NCI-H2107 treated with DMSO at 0.1 percent for 48 hours (cell line): ENCODE data around the gene ACBD3.
"Not testable (repeated sequence)": the region's sequence is repeated elsewhere in the genome, so short reads cannot be mapped to it uniquely, and the experiment has no call there.

Experiments
- DNase-seq: peaks from one replicate; lab custom pipeline; 2025; ENCODE audit not compliant: unreplicated experiment; lab: John Stamatoyannopoulos, UW

ACBD3 gene

DNA sequence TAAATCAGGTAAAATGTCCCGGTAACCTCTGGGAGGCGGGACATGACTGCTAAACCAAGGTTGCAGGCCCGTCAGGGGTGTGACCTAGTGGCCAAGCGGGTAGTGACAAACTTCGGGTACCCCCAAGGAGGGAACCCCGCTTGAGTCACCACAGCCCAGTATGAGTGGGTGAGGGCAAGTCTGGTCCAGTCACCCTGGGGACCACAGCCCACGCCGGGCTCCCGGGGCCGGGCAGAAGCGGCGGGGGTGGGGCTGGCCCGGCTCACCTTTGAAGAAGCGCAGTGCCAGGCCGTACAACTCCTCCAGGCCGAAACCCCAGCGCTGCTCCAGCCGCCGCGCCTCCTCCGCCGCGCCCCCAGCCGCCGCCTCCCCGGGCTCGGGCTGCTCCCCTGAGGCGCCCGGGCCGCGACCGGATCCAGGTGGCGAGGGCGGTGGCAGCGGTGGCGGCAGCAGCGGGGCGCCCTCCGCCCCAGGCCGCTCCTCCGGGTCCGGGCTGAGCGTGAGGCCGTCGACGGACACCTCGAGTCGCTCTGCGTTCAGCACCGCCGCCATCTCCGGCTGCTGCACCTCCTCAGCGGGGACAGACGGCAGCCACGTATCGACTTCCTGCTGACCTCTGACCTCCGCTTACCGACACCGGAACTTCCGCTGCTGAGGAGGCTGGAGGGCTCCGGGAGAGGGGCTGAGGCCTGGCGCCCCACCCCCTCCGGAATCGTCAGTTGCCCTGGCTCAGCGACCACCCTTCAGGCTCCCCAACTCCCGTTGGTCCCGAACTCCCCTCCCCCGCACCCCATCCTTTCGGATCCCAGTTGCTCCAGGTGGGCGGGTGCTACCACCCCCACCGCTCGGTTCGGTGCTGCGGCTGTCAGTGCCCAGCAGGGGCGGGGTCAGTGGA lies at the start of gene ACBD3:
ACBD3 (minus strand) TSS at position 618 of the 895 bp plus-strand sequence; CDS start at position 552, 66 bp downstream.
- DNase-seq: peak; percentile 62

DNA sequence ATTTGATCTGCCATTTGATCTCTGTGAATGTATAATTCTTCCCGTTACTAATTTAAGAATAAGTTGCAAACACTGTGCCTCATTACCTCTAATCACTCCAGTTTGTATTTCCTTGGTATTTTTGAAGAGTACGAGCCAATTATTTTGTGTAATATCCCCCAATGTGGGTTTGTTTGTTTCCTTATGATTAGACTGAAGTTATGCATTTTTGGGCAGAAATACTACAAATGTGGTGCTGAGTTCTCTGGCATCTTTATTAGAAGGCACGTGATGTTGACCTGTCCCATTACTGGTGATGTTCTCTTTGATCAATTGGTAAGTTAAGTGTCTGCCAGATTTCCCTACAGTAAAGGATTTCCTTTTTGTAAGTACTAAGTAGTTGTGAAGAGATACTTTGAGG lies 47.3 kb upstream of the ACBD3 start:
- DNase-seq: no peak

DNA sequence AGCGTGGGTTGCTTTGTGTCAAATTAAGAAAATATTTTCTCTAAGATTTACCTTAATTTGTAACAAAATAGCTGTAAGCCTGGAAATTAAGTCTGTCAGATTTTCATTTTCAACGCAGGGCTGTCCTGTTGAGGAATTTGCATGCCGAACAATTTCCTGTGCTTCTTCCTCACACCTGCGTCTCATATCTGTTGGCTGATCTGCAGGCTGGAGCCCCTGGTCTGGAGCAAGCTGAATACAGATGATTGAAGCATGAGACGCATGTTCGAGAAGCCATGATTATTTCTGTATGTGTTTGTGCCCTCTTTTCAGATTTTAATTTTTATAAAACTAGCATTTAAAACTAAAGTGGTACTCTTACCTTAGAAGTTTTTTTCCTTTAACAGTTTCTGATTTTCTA lies 46.8 kb upstream of the ACBD3 start:
- no peak for DNase-seq

DNA sequence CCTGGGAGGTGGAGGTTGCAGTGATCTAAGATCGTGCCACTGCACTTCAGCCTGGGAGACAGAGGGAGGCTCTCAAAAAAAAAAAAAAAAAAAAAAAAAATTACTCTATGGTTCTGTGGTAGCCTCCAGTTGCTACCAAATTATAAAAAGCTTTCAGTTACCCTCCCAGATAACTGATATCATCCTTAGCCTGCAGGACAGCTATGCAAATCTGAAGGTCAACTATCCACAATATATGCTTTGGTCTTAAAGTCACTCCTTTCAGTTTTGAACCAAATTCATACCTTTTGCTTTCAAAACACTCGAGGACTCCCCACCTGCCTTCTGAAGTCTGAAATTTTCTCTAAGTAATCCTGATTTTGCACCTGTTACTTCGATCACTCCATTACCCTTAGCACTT lies 40.1 kb upstream of the ACBD3 start:
- no peak for DNase-seq

DNA sequence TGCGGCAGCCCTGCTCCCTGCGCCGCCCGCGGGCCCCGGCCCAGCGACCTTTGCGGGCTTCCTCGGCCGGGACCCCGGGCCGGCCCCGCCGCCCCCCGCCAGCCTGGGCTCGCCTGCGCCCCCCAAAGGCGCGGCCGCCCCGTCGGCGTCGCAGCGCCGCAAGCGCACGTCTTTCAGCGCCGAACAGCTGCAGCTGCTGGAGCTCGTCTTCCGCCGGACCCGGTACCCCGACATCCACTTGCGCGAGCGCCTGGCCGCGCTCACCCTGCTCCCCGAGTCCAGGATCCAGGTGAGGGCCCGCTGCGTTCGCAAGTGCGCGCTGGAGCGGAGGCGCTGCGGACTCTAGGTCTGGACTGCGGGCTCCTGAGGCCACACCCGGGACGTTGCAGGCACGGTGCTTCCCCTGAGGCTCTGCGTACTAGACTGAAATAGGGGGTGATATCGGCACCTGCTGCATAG lies 37.3 kb upstream of the ACBD3 start:
- DNase-seq: no peak

DNA sequence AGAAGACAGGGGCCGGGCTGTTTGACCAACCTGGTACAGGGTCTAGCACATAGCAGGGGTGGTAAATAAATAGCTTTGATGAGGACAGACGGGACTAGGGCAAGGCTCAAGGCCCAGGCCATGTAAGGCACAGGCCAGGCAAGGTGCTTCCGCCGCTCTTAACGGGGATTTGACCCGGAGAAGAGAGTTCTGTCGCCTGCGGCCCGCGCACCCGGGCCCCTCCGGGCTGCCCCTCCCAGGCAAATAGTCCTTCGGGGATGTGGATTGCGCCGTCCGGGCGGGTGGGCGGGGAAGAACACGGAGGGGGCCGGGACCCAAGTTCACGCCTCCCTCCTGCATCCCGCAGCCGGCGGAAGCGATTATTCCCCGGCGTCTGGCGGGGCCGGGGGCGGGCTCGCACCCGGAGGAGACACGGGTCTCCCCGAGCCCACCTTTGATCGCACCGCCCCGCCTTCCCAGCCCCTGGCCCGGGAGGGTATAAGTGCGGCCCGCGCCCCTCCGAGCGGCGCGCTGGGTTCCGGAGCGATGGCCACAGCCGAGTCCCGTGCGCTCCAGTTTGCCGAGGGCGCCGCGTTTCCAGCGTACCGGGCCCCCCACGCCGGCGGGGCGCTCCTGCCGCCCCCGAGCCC lies 36.7 kb upstream of the ACBD3 start, which contains the start of gene MIXL1:
MIXL1 (plus strand) TSS at position 508 of the 629 bp plus-strand sequence; CDS start at position 526, 18 bp downstream.
- DNase-seq: no peak

DNA sequence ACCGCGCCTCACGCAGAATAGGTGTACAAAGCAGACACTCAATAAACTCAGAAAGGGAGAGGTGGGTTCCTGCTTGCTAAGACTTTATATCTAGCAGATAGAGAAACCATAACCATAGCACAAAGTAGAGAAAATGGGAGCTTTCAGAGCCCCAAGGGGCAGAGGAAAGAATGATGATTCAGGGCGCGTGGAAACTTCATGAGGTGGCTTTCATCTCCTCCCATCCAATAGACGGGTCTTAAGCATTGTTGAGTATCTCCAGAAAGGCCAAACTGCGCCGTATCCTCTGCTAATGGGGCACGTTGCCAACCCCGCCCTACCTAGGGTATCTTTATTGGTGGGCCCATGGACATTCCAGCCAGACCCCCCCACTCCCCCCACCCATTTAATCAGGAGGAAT lies 36.1 kb upstream of the ACBD3 start:
- no peak for DNase-seq

DNA sequence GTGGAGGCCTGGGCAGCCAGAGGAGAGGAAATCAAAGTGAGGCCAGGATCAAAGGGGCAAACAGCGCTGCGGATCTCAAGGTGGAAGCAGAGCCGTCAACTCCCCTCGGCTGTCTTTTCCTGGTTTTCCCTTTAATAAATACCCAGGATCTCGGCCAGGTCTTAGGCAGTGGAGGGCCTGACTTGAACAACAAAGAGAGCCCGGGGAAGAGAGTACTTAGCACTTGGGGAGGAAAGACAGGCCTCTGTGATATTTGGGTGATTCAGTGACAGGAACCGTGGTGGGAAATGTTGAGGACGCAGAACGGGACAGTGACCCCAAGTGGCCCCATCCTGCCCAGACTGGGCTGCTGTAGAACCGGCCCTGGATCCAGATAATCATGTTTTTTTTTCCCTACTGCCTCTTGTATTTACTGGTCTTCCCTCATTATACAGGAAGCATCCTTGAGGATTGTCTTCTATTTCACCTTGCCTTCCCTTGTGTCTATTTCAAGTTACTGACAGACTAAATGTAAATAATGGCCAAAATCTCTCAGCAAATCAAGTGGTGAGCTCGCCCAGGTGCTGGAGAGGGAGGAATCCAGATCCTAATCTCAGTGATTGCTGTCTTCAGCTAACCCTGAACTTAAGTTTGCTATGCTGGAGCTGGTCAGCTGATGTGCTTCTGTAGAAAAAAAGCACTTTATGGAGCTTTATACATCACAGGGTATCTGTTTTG lies 34.1 kb upstream of the ACBD3 start:
- no peak for DNase-seq

DNA sequence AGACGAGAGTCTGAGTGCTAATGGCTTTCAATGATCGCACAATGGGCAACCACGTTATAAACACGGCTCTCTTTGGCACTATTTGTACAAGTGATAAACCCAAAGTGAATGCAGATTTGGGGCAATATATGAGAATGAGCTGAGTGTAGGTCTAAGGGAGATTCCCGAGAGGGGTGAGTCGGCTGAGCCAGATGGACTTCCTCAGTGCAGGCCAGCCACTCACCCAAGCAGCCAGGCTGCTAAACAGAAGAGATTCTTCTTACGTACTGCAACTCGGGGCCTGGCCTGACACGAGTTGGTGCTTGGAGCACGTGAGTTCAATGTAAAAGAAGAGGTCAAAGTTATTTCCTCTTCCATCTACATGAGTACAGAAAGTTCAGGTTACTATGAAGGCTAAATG lies 30.7 kb upstream of the ACBD3 start:
- no peak for DNase-seq

DNA sequence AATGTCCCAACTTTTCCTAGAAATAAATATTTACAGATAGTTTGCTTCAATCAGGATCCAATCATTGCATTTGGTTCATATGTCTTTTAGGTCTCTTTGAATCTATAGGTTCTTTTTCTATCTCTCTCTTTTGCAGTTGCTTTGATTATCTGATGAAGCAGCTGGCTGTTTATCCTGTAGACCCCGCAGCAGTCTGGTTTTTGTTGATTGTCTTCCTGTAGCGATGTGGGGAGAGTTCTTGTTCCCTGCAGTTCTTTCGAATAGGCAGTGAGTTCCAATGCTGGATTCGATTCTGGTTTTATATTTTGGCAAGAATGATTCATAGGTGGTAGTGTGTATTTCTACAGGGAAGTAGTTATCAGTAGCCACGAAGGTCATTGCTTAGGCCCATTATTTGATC lies 29.5 kb upstream of the ACBD3 start:
- no peak for DNase-seq

DNA sequence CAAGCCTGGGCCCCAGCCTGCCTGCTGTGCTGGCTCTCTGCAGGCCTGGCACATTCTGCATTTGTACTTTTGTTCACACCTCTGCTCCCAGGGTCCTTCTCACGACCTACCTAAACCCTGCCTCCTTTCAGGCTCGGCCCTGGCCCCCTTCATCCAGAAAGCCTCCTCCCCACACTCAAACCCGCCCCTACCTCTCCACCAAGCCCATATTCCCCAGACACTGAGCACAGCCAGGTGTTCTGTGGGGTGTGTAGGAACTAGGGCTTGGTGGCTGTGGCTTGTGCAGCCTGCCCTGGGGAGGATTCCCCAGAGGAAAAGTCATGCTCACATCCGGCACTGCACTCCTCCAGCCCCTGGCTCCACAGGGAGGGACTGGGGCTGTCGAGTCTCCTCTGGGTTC lies 28.7 kb upstream of the ACBD3 start:
- no peak for DNase-seq

DNA sequence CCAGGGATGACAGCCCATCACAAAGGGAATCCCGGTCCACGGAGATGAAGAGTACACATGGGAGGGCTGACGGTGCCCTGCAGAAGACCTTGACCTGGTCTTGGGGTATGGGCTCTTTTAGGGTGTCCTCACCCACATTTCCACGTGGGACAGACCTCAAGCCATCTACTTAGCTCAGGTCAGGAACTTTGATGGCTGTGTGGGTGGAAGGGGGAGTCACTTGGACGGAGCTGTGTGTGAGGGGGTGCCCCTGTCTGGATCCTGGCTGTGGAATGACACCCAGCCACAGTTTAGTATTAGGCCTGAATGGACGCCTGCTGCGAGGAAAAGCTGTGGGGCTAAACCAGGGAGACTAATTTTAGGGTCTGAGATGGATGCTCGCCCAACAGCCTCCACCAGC lies 26.0 kb upstream of the ACBD3 start:
- no peak for DNase-seq

DNA sequence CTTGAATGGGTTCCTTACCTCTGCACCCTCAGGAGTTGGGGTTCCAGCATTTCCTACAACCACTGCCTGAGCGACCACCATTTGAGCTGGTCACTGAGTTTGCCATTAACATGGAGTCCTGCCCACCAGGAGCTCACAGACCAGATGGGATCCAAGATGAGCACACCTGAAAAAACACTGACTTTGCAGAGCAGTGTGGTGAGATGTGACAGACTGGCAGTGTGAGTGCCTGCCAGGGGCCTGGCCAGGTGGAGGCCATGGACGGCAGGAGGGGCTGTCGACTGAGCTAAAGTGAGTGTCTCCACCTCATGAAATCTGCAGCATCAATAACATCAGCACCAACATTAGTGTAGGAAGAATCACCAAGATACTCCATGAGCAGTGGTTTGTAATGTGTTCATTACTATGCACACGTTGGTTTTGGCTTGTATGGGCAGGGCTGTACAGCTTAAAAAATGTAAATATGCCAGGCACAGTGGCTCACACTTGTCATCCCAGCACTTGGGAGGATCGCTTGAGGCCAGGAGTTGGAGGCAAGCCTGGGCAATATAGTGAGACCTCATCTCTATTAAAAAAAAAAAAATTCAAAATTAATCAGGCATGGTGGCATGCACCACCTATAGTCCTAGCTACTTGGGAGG lies 24.8 kb upstream of the ACBD3 start:
- DNase-seq: no peak

DNA sequence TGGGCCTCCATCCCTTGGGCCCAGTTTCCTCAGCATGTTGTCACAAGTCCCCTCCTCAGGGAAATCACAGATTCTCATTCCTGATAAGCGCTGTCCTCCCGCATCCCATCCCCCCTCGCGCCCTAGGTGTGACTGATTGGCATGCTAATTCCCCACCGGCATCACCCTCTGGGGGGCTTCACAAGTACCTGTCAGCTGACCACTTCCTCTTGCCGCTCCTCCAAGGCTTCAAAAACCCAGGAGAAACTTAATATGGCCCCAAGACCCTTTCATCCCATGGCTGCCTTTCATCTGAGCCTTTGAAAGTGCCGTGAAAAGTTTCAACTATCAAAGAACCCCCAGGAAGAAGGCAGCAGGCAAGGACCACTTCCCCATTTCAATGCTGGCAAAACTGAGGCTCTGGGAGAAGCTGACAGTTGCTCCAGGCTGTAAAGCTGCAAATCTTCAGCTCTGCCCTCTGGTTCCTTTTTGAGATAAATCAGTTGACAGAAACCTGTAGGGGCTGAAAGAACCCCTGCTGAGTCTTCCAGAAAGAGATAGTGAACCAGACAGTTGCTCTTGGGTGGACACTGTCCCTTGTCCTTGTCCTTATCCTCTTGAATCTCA lies 24.1 kb upstream of the ACBD3 start:
- DNase-seq: no peak

DNA sequence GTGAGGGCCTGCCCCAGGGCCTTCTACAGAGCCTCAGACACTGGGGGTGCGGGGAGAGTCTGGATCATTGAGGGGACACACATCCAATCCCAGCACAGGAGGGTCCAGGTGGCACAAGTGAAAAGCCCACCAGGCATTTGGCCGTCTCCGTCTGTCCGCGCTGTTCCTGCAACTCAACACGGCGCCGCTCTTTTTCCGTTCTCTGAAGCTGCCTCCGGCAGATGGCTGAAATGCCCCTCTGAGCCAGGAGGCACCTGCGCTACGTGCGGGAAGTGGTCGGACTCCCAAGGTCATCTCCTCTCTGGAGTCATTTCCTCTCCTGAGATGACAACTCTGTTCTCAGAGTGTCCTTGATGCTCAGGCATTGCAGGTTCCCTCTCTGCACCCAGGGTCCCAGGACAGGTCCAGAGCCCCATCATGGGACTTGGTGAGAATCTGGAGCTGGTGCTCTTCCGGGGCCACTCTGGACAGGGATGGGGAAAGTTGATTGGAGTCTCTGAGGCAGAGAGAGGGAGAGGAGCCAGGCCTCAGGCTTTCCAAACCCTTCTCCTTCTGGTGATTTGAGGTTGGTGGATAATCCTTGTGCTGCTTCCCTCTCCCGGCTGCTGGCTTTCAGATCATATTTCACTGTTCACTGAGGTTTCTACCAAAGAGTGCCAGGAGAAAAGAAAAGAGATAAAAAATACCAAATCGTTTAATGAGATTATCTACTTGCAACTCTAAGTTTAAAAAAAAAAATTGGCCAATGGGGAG lies 22.9 kb upstream of the ACBD3 start:
- peak; percentile 55 for DNase-seq

DNA sequence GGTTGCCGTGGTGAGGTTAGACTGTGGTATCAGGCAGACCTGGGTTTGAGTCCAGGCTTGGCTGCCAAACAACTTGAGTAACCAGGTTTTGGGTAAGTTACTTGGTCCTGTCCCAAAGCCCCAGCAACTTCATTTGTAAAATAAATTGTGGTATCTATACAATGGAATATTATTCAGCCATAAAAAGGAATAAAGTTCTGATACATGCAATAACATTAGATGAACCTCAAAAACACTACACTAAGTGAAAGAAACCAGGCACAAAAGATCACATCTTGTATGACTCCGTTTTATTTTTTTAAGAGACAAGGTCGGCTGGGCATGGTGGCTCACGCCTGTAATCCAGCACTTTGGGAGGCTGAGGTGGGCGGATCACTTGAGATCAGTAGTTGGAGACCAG lies 20.5 kb upstream of the ACBD3 start:
- no peak for DNase-seq

DNA sequence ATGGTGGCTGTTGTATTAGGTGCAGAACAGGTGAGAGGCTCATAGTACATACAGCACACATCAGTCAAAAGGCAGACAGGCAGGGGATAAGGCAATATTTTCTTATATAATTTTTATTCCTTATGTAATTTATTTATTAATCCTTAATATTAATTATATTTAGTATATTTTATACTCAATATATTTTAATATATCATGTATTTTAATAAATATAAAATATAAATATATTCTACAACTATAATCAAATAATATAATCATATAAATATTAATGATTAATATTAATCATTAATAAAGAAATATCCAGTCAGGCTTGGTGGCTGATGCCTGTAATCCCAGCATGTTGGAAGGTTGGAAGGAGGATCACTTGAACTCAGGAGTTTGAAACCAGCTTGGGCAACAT lies 17.7 kb upstream of the ACBD3 start:
- no peak for DNase-seq

DNA sequence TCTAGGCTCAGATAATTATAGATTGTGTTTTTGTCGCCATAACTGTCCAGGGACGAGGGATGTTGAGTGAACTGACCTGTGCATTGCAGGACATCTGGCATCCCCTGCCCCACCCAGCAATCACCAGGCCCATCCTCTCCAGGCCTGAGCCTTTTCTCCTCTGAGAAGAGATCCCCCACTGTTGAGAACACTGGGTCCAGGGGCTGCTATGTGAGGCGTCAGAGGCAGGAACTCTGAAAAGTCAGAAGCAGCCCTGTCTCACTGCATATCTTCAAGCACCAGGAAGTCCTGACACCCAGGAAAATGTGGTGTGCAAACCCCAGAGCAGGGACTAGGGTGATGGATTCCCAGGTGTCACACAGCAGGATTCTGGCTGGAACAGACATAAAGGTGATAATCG lies 17.1 kb upstream of the ACBD3 start:
- DNase-seq: no peak

DNA sequence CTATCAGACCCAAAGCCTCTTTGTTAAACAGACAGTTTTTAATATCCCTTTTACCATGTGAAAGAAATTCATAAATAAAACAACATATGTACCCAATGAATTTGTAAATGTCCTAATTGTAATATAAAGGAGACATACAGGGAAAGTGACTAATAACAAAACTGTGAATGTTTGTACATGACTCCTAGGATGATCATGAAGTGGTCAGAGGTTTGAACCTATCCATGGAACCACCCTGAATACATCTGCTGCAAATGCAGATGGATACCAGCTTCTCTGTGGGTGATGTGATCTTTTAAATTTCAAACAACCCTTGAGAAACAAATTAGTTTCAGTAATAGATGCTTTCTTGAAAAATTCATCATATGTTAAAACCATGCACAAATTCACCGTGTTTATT lies 16.7 kb upstream of the ACBD3 start:
- no peak for DNase-seq

DNA sequence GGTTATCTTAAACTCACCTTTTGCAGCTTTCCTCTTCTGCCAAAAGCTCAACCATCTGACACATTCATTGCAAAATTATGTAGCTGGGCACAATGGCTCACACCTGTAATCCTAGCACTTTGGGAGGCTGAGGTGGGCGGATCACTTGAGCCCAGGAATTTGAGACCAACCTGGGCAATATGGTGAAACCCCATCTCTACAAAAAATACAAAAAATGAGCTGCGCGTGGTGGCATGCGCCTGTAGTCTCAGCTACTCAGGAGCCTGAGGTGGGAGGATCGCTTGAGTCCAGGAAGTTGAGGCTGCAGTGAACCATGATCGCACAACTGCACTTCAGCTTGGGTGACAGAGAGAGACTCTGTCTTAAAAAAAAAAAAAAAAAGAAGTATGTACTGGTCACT lies 16.1 kb upstream of the ACBD3 start:
- not testable (repeated sequence) for DNase-seq
